Lower leg skin (tissue), 3 donors: ENCODE data around the gene ANKRD2.

ENCODE experiments used
- POLR2A ChIP-seq, 2 donors: fragments of 450-650 bp; IDR thresholded peaks; one replicate each; pipeline ENCODE4 v1.6.1; 2016 to 2017; ENCODE audit warnings: antibody characterized with exemption in 2 of 2, mild to moderate bottlenecking in 1 of 2, moderate library complexity in 1 of 2
- TF ChIP-seq, protein P1 (sequence below), 3 donors: fragments of 450-650 bp; IDR thresholded peaks; one replicate each; pipeline ENCODE4 v1.5.1; 2016; ENCODE audit warnings: antibody characterized with exemption in 3 of 3, mild to moderate bottlenecking in 3 of 3, moderate library complexity in 2 of 3

DNA sequence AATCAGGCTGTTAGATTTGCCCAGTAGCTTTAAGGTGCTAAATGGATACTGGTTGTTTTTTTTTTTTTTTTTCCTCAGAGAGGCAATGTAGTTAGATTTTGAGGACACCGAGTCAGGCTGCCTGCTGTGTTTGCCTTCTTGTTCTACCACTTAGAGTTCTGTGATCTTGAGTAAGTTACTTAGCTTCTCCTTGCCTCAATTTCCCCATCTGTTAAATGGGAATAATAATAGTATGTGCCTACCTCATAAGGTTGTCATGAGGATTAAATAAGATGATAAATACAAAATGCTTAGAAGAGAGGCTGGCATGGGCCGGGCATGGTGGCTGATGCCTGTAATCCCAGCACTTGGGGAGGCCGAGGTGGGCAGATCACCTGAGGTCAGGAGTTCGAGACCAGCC lies 46.2 kb downstream of the ANKRD2 start:
- no peak for TF ChIP-seq POLR2A (IDR thresholded peaks at IDR 0.05)
- TF ChIP-seq, protein P1, sequence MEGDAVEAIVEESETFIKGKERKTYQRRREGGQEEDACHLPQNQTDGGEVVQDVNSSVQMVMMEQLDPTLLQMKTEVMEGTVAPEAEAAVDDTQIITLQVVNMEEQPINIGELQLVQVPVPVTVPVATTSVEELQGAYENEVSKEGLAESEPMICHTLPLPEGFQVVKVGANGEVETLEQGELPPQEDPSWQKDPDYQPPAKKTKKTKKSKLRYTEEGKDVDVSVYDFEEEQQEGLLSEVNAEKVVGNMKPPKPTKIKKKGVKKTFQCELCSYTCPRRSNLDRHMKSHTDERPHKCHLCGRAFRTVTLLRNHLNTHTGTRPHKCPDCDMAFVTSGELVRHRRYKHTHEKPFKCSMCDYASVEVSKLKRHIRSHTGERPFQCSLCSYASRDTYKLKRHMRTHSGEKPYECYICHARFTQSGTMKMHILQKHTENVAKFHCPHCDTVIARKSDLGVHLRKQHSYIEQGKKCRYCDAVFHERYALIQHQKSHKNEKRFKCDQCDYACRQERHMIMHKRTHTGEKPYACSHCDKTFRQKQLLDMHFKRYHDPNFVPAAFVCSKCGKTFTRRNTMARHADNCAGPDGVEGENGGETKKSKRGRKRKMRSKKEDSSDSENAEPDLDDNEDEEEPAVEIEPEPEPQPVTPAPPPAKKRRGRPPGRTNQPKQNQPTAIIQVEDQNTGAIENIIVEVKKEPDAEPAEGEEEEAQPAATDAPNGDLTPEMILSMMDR (IDR thresholded peaks at IDR 0.05) = no peak
